SK-N-MC (cell line): ENCODE results near the gene CEMP1.

Source experiments
- EZH2 ChIP-seq: fragments of 200-600 bp; sonication (generic); IDR thresholded peaks from one replicate; pipeline ENCODE4 v1.6.1; 2017; ENCODE audit warnings: antibody characterized with exemption
- FOXP2 ChIP-seq: optimal IDR thresholded peaks from 2 replicates; pipeline ENCODE3; 2011; ENCODE audit warnings: mild to moderate bottlenecking, moderate library complexity; ENCODE audit not compliant: insufficient read depth; ENCODE audit errors: extremely low read length, control extremely low read depth
- POLR2AphosphoS5 ChIP-seq: IDR thresholded peaks from 2 replicates; pipeline ENCODE4 v1.6.1; 2012; ENCODE audit warnings: mild to moderate bottlenecking, low read depth, low read length, borderline replicate concordance

DNA sequence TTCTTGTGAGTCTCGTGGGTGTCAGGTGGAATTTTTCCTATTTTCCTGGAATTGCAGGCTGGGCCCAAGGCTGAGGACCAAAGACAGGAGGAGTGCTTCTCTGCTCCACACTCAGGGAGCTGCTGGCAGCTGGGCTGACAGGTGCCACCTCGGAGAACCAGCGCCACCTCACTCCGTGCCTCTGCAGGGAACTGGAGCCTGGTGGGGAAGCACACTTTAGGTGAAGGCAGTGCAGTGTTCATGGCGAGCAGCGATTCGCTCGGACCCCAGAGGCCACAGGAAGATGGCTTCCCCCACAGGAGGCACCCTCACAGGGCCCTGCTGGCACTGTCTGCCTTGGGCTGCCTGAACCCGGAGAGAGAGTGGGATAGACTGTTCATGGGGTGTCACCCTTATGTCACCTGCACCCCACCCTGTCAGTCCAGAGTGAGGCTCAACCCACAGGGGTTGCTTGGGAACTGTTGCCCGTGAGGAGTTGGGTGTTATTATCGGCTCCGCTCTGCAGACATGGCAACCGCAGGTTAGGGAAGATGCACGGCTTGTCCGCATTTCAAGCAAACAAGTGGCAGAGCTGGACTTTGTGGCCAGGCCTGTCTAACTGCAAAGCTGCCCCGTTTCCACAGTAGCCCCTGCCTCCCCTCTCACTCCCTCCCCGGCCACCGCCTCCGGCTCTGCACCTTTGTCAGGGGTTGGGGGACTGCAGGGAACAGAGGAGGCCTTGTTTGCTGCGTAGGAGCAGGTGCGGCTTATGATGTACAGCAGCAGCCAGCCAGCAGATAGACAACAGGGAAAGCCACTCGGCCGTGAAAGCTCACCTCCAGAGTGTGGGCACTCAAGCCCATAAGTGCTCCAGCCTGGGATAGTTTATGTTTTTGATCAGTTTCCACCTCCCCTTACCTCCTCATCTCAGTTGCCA is 40.8 kb downstream of the CEMP1 start:
- TF ChIP-seq POLR2AphosphoS5 (no peak), EZH2 (no peak), FOXP2 (no peak)
